ENCODE measurements around the gene SIRT3.

The SIRT3 gene

GRCh38 chr11:255816-256215 is 19.7 kb upstream of the SIRT3 start:
- Histone ChIP-seq H3K9me2 (replicated peaks; ENCODE audit: insufficient read depth, low read length) (no peaks in the 10 kb centered on the region), H3K9ac (ENCODE audit: low read length) (no peak overlapping the region), H3F3A (ENCODE audit: insufficient read depth) (peaks cover 6% of the 10 kb centered on the region; the same call in 1 of the 2 replicates), H4K20me1 (ENCODE audit: low read depth, low read length) (no peaks in the 10 kb centered on the region), H3K9me3 (ENCODE audit: insufficient read depth, low read length) (no peaks in the 10 kb centered on the region), H3K27ac (ENCODE audit: low read depth, low read length) (no peak overlapping the region), H3K4me3 (ENCODE audit: insufficient read depth, low read length, poor library complexity, severe bottlenecking) (no peak overlapping the region), H3K79me2 (ENCODE audit: insufficient read depth, low read length) (no peaks in the 10 kb centered on the region), H3K36me3 (ENCODE audit: low read length) (peaks cover 6% of the 10 kb centered on the region; the same call in 1 of the 2 replicates), H3K27me3 (ENCODE audit: low read length) (no peaks in the 10 kb centered on the region), H3K4me2 (ENCODE audit: low read depth, low read length, poor library complexity, severe bottlenecking) (no peak overlapping the region), H2AFZ (ENCODE audit: low read depth, low read length, severe bottlenecking) (no peak overlapping the region)
- TF ChIP-seq EZH2phosphoT487 (conservative IDR thresholded peaks at IDR 0.05; ENCODE audit: low read length) = no peak

GRCh38 chr11:255176-255575 is 19.0 kb upstream of the SIRT3 start:
- peaks cover 6% of the 10 kb centered on the region; the same call in 1 of the 2 replicates for H3K36me3 ChIP-seq (ENCODE audit: low read length)
- peaks cover 6% of the 10 kb centered on the region; the same call in 1 of the 2 replicates for H3F3A ChIP-seq (ENCODE audit: insufficient read depth)
- no peaks in the 10 kb centered on the region for H3K27me3 ChIP-seq (ENCODE audit: low read length)
- TF ChIP-seq CTCF (IDR thresholded peaks at IDR 0.05; ENCODE audit: insufficient read depth, low read length, poor library complexity, severe bottlenecking) = no peak
- no peak for TF ChIP-seq EZH2phosphoT487 (conservative IDR thresholded peaks at IDR 0.05; ENCODE audit: low read length)
- no peaks in the 10 kb centered on the region for H3K9me3 ChIP-seq (ENCODE audit: insufficient read depth, low read length)
- H4K20me1 ChIP-seq (ENCODE audit: low read depth, low read length) = no peaks in the 10 kb centered on the region
- no peak overlapping the region for H3K9ac ChIP-seq (ENCODE audit: low read length)
- no peaks in the 10 kb centered on the region for H3K9me2 ChIP-seq (replicated peaks; ENCODE audit: insufficient read depth, low read length)
- no peak overlapping the region for H3K4me3 ChIP-seq (ENCODE audit: insufficient read depth, low read length, poor library complexity, severe bottlenecking)
- no peak overlapping the region for H3K27ac ChIP-seq (ENCODE audit: low read depth, low read length)
- H2AFZ ChIP-seq (ENCODE audit: low read depth, low read length, severe bottlenecking) = no peak overlapping the region
- no peak overlapping the region for H3K4me2 ChIP-seq (ENCODE audit: low read depth, low read length, poor library complexity, severe bottlenecking)
- H3K79me2 ChIP-seq (ENCODE audit: insufficient read depth, low read length) = no peaks in the 10 kb centered on the region

GRCh38 chr11:253886-254270 is 17.7 kb upstream of the SIRT3 start:
- Histone ChIP-seq H3K4me2 (ENCODE audit: low read depth, low read length, poor library complexity, severe bottlenecking) (no peak overlapping the region), H4K20me1 (ENCODE audit: low read depth, low read length) (no peaks in the 10 kb centered on the region), H3K9me2 (replicated peaks; ENCODE audit: insufficient read depth, low read length) (no peaks in the 10 kb centered on the region), H3K9me3 (ENCODE audit: insufficient read depth, low read length) (no peaks in the 10 kb centered on the region), H3F3A (ENCODE audit: insufficient read depth) (peaks cover 6% of the 10 kb centered on the region; the same call in 1 of the 2 replicates), H3K36me3 (ENCODE audit: low read length) (peaks cover 9% of the 10 kb centered on the region; the same call in 1 of the 2 replicates), H3K9ac (ENCODE audit: low read length) (no peak overlapping the region), H3K27me3 (ENCODE audit: low read length) (no peaks in the 10 kb centered on the region), H3K79me2 (ENCODE audit: insufficient read depth, low read length) (no peaks in the 10 kb centered on the region), H3K27ac (ENCODE audit: low read depth, low read length) (no peak overlapping the region), H3K4me3 (ENCODE audit: insufficient read depth, low read length, poor library complexity, severe bottlenecking) (no peak overlapping the region), H2AFZ (ENCODE audit: low read depth, low read length, severe bottlenecking) (no peak overlapping the region)
- TF ChIP-seq EZH2phosphoT487 (conservative IDR thresholded peaks at IDR 0.05; ENCODE audit: low read length) (no peak), CTCF (IDR thresholded peaks at IDR 0.05; ENCODE audit: insufficient read depth, low read length, poor library complexity, severe bottlenecking) (no peak)

- peaks cover 6% of the 10 kb centered on the region; the same call in 1 of the 2 replicates for H3F3A ChIP-seq (ENCODE audit: insufficient read depth)
- H3K27me3 ChIP-seq (ENCODE audit: low read length) = no peaks in the 10 kb centered on the region
- H3K4me3 ChIP-seq (ENCODE audit: insufficient read depth, low read length, poor library complexity, severe bottlenecking) = no peak overlapping the region
- no peaks in the 10 kb centered on the region for H3K9me2 ChIP-seq (replicated peaks; ENCODE audit: insufficient read depth, low read length)
- no peaks in the 10 kb centered on the region for H3K79me2 ChIP-seq (ENCODE audit: insufficient read depth, low read length)
- H3K4me2 ChIP-seq (ENCODE audit: low read depth, low read length, poor library complexity, severe bottlenecking) = no peak overlapping the region
- no peaks in the 10 kb centered on the region for H4K20me1 ChIP-seq (ENCODE audit: low read depth, low read length)
- no peak overlapping the region for H3K27ac ChIP-seq (ENCODE audit: low read depth, low read length)
- peaks cover 14% of the 10 kb centered on the region for H3K36me3 ChIP-seq (ENCODE audit: low read length)
- no peak overlapping the region for H2AFZ ChIP-seq (ENCODE audit: low read depth, low read length, severe bottlenecking)
- H3K9ac ChIP-seq (ENCODE audit: low read length) = no peak overlapping the region
- no peak for TF ChIP-seq CTCF (IDR thresholded peaks at IDR 0.05; ENCODE audit: insufficient read depth, low read length, poor library complexity, severe bottlenecking)
- TF ChIP-seq EZH2phosphoT487 (conservative IDR thresholded peaks at IDR 0.05; ENCODE audit: low read length) = no peak
- H3K9me3 ChIP-seq (ENCODE audit: insufficient read depth, low read length) = no peaks in the 10 kb centered on the region
Observed at GRCh38 chr11:253160-253885, 17.2 kb upstream of the SIRT3 start.

Data from SU-DHL-6 (cell line).